ENCODE measurements around the gene CPLX1. TPM values are rescaled to one million over a fixed set of nuclear protein-coding genes. Genes with fewer than 3 reads are reported as not detected.
"Not testable (repeated sequence)": the region's sequence is repeated elsewhere in the genome, so short reads cannot be mapped to it uniquely, and the experiment has no call there.

Gene CPLX1
- total RNA-seq, 1 donor from 2014 or later, result 3.1 TPM

DNA sequence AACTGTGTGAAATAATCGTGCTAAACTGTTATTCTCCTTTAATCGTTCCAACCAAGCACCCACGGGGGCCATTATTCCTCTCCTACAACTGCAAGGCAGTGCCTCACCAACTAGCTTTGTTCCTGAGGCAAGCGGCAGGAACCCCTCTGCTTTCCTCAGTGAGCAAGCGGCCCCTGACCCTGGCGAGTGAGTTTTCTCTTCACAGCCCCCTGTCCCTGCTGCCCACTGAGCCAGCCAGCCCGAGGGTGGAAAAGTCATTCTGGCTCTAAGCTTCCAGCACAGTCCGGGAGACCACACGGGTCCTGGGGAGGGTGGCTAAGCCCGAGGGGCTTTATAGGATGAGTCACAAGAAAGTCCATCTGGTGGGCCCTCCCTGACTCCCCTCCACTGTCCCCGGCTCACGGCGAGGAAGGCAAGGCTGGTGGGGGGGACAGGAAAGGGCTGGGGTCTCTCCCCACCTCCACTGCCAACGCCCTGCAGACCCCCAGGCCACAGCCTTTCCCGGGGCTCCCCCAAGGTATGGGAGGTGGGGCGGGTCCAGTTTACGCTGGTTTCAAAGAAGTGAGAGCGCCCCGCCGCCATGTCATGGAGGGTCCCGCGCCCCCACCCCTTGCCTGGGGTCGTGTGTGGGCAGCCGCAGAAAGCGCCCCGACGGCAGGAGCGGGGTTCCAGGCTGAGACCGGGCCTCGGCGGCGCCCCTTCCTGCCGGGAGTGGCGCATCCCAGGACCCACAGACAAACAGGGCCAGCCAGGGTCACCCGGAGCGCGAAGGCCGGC lies 45.0 kb downstream of the CPLX1 start:
- intact Hi-C loops (cut with micrococcal nuclease), result loop anchor here (1.0 to 10.0 kb wide), 7 partner anchors 11 to 659 kb away; partner anchors contain the start of genes CTBP1, MAEA, UVSSA and ZNF141

DNA sequence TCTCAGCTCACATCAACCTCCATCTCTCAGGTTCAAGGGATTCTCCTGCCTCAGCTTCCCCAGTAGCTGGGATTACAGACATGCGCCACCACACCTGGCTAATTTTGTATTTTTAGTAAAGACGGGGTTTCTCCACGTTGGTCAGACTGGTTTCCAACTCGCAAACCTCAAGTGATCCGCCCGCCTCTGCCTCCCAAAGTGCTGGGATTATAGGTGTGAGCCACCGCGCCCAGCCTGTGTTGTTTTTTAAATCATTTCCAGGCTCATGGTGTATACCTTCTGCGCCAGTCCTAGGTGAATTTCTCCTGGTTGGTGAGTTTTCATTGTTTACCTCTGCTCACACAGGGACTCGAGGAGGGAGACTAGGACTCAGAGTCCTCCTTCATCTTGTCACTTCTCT lies 45.7 kb downstream of the CPLX1 start:
- intact Hi-C loops (cut with micrococcal nuclease), result loop anchor here (5.0 to 10.0 kb wide), 5 partner anchors 305 to 658 kb away; partner anchors contain the start of genes CTBP1, UVSSA, ZNF141 and ZNF718

DNA sequence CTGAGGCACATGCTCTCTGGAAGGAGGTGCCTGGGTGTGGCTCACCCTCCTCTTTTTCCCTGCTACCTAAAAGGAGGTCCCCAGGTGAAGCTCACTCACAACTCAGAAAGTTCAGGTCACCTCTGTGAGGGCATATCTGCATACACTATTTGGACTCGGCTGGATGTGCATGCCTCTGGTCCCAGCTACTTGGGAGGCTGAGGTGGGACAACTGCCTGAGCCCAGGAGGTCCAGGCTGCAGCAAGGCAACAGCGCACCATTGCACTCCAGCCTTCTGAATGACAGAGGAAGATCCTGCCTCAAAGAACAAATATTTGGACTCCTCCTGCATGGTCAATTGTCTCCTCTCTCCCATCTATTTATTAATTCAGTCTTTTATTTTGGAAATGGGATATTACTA lies 46.4 kb downstream of the CPLX1 start:
- intact Hi-C loops (cut with micrococcal nuclease), result no loop called here

DNA sequence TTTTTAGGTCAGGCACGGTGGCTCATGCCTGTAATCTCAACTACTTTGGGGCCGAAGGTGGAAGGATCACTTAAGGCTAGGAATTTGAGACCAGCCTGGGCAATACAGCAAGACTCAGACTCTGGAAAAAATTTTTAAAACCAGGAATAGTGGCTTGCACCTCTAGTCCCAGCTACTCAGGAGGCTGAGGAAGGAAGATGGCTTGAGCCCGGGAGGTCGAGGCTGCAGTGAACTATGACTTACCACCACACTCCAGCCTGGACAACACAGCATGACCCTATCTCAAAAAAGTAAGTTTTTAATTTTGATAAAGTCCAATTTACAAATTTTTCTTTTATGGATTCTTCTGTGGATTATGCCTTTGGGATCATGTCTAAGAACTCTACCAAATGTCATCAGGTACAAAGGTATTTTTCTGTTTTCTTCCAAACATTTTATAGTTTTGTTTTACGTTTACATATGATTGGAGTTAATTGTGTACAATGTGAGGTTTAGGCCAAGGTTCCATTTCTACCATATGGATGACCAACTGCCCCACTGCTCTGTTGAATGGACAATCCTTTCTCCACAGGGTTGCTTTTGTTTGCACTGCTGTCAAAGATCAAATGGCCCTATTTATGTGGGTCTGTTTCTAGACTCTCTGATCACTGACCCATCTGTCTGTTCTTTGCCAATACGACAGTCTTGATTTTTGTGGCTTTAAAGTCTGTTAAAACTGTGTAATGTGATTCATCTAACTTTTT lies 48.2 kb downstream of the CPLX1 start:
- intact Hi-C loops (cut with micrococcal nuclease), result no loop called here

DNA sequence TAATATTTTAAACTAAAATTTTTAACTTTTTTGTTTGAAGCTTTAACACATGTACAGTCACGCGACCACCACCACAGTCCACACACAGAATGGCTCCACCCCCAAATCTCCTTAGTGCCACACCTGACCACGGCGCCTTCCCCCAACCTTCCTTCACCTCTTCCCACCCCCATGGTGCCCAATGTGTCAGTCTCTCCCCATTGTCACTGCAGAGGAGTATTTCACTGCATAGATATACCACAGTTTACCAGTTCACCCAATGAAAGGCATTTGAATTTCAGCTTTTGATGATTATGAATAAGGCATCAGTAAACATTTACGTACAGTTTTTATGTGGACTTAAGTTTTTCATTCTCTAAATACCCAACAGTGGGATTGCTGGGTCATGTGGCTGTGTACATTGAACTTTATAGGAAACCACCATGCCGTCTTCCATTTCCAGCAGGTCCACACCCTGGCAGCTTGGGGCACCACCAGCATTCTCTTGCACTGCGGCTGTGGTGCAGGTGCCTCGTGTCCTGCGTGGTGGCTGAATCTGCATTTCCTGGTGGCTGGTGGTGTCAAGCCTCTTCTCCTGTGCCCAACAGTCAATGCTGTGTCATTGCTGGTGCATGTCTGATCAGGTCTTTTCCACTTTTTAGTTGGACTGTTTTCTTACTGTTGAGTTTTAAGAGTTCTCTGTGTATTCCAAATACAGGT lies 49.0 kb downstream of the CPLX1 start:
- intact Hi-C loops (cut with micrococcal nuclease), result no loop called here

DNA sequence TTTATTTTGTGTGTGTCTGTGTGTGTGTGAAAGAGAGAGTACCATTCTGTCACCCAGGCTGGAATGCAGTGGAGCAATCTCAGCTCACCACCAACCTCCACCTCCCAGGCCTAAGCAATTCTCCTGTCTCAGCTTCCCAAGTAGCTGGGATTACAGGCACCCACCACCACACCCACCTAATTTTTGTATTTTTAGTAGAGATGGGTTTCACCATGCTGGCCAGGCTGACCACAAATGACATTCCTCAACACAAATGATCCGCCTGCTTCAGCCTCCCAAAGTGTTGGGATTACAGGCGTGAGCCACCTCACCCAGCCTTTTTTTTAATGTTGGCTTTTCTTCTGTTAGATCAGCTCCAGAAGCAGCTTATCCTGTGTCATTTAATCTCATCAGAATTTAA lies 50.4 kb downstream of the CPLX1 start:
- intact Hi-C loops (cut with micrococcal nuclease), result not testable (repeated sequence)

DNA sequence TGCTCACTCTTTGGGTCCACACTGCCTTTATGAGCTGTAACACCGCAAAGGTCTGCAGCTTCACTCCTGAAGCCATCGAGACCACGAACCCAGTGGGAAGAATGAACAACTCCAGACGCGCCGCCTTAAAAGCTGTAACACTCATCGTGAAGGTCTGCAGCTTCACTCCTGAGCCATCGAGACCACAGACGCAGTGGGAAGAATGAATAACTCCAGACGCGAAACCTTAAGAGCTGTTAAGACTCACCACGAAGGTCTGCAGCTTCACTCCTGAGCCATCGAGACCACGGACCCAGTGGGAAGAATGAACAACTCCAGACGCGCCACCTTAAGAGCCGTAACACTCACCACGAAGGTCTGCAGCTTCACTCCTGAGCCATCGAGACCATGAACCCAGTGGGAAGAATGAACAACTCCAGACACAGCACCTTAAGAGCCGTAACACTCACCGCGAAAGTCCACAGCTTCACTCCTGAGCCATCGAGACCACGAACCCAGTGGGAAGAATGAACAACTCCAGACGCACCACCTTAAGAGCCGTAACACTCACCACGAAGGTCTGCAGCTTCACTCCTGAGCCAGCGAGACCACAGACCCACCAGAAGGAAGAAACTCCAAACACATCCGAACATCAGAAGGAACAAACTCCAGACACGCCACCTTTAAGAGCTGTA lies 51.4 kb downstream of the CPLX1 start:
- intact Hi-C loops (cut with micrococcal nuclease), result not testable (repeated sequence)

DNA sequence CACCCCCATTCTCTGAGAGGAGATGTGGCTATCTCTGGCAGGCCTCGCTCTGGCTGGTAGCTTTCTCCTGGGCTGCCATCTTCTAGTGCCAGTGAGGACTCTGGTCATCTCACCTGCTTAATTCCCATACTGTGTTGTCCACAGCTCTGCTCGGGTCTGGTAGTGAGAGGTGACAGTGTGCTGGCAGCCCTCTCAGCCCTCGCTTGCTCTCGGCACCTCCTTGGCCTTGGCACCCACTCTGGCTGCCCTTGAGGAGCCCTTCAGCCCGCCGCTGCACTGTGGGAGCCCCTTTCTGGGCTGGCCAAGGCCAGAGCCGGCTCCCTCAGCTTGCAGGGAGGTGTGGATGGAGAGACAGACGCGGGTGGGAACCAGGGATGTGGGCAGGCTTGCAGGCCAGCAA lies 52.7 kb downstream of the CPLX1 start:
- intact Hi-C loops (cut with micrococcal nuclease), result no loop called here

DNA sequence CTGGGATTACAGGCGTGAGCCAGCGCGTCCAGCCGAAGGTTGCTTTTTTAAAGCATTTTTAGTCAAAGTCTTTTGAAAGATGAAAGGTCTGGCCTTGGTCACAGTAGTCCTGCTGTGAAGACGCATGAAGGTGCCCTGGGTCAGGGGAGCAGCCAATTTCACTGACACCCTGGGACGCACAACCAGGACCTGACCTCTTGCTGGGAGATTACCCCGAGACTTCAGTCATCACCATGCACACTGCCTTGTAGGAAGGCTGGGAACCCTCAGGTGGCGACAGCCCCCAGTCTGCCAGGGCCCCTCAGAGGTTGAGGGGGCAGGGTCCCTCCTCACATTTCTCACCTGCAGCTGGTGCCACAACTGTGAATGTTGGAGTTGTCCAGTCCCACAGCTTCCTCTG lies 53.2 kb downstream of the CPLX1 start:
- intact Hi-C loops (cut with micrococcal nuclease), result no loop called here

DNA sequence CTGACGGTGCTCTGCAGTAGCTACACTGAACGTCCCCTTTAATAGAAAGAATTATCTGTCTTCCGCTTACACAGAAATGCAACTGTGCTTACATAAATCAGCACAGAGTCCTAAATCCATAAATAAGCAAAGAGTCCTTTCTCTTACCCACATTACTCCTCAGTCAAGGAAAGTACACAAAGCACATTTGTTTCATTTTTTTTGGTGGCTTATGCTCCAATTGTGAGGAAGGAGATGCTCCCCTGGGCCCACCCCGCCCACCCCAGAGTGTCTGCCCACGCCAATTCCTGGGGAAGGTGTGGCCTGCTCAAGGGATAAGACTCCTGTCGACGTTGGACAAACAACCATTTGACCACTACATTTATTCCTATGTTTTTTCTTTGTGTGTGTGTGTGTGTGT lies 53.8 kb downstream of the CPLX1 start:
- intact Hi-C loops (cut with micrococcal nuclease), result no loop called here

DNA sequence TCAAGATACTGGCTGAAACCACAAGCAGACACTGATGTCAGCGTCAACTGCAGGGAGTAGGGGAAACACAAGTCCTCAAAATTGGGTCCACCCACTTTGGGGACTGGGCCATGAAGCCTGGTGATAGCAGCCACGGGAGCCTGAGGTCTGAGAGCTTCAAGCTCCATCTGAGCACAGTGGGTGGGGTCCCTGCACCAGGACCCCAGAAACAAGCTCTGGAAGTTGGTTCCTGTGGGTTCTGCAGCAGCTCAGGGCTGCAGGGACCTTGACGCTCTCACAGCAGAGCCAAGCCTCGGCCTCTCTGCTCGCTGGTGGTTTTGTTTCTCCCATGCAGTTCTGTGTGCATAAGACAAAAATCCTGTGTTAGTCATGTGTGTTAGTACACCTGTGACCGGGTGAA lies 54.5 kb downstream of the CPLX1 start:
- intact Hi-C loops (cut with micrococcal nuclease), result no loop called here

DNA sequence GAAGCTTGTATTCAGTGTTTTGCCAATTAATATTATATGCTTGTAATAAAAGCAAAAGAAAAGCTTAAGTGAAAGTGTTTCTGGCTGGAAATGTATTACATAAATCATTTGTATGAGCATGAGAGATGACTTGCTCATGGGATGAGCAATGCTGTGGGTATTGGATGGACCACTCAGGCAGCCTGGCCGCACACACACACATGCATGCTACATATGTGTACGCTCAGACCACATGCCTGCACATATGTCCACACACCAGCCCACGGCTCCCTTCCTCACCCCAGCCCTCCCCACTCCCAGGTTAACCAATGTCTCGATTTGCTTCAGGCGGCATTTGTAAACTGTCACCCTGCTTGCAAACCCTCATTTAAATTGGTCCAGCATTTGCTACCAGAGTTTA lies 55.9 kb downstream of the CPLX1 start:
- intact Hi-C loops (cut with micrococcal nuclease), result no loop called here

DNA sequence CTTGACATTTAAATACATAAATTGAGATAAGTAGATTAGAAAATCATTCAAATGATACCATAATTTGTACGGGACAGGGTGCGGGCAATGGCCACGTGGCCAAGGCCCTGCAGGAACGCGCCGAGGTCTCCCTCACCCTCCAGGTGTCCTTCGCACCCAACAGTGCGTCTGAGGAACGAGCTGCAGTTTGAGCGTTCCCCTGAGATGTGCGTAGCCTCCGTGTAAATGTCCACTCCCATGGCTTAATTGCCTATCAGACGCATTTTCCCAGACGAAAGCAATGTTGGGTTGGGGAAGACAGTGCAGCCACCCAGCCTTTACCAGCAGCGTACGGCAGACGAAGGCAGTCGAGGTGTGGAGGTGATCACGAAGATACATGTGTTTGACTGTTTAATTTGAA lies 56.4 kb downstream of the CPLX1 start:
- intact Hi-C loops (cut with micrococcal nuclease), result no loop called here

DNA sequence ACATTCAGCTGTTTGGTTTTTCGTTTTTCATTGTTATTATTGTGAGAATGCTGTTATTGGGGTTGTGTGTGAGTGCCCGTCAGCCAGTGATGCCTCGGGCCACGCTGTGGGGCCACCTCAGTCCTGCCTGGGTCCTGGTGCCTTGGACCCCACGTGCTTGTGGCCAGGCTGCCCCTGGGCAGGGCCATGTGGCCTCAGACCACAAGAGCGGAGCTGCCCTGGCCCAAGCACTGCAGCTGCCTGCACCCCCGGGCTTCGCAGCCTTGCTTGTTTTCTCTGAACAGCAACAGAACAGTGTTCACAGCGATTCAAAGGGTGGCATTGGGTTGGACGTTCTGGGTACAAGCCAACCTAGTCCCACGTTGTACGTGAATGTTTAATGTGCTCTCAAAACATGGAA lies 56.9 kb downstream of the CPLX1 start:
- intact Hi-C loops (cut with micrococcal nuclease), result no loop called here

DNA sequence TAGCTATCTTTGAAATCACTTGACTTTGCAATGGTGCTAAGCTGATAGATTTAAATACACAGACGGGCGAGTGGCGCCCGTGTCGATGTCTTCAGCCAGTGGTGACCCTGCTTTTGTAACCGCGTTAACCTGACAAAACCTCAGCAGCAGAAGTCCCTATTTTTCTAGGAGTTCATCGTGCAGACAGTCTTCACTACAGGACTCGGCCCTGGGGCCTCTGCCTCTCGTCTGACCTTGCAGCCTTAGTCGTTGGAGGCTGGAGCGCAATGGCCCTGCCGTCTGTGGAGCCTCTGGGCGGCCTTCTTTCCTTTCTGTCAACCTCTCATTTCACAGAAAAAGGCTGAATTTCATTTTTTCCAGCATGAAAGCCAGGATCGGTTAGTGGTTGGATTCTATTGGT lies 57.9 kb downstream of the CPLX1 start:
- intact Hi-C loops (cut with micrococcal nuclease), result no loop called here

DNA sequence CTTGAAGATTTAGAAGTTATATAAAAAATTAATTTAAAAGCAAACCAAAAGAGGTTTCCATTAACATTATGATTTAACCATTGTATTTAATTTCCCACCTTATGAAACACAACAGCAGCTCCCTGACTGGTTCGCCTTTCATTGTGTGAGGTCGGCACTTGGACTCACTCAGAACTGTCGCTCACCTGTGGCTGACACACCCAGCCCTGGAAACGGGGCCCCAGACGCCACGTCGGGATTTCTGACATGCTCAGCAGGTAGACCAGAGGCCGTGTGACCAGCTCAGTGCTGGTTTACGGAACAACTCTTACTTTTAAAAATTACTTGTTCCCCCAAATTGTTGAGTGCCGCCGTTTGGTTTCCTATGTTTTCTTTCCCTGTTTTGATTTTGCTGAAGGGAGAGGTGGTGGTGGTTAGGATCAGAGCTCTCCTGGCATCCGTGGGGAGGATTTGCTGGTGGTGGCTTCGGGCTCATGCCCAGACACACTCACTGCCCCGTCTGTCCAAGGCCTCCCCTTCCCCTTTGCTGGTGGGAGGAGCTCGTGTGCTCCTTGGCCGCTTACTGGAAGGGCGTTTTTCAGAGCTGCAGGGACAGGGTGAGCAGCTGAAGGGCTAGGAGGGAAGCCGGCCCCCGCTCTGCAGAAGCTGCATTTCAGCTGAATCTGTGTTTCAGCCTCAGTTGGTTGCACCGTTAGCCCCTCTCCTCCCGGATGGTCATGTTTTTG lies 59.2 kb downstream of the CPLX1 start:
- intact Hi-C loops (cut with micrococcal nuclease), result no loop called here

DNA sequence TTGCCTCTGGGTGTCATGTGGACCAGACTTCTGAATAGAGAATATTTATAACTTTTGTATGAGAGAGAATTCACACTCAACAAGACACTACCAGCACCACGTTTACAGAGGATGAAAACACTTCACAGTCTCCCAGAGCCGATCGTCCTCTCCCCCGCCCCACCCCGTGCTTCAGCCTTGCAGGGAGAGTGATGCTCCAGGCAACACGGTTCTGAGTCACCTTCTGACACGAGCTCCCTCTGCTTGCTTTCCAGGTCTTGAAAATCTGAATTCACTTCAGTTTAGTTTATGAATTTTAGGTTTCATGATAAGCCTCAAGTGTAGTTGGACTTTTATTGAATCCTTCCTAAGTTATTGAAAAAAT lies 59.8 kb downstream of the CPLX1 start:
- intact Hi-C loops (cut with micrococcal nuclease), result no loop called here

DNA sequence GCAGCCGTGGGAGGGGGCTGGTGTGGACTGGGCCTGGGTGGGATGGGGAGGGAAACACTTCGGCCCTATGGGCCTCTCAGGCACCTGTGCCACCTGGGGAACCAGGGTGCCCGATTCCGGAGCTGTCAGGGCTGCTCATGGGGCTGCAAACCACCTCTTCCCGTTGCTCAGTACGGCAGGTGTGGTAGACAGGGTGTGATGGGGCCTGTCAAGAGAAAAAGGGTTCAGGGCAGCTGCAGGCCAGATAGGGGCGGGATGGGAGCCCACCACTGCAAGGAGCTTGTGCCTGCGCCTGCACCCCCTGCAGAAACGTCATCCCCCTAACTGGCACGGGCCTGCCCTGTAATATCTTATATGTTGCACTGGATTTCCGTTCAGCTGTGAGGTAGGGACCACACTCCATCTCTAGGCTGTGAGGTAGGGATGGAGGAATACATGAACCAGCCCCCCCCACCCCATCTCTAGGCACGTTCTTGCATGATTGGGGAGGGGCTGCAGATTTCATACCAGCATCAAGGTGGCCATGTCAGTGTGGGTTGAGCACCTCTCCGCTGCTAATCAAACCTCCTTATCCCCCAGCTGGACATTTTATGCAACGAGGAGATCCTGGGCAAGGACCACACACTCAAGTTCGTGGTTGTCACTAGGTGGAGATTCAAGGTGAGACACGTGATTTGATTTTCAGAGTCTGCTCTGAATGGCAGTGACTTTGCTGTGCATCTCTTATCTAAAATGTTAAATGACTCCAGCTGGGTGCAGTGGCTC lies 61.3 kb downstream of the CPLX1 start:
- intact Hi-C loops (cut with micrococcal nuclease), result no loop called here

DNA sequence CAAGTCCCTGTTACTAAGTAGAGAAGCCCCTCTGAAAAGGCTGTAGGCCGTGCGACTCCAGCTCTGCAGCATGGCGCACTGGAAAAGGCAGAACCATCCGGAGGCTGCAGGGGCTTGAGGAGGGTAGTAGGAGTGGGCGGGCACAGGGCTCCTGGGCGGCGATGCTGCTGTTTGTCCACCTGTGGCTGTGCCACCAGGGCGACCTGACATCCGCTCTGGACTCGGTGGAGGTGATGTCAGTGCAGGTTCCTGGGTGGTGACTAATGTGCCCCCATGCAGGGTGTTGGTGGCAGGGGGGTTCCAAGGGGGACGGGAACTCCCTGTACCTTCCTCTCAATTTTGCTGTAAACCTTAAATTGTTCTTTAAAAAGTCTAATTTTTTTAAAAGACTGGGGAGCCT lies 62.0 kb downstream of the CPLX1 start:
- intact Hi-C loops (cut with micrococcal nuclease), result no loop called here

DNA sequence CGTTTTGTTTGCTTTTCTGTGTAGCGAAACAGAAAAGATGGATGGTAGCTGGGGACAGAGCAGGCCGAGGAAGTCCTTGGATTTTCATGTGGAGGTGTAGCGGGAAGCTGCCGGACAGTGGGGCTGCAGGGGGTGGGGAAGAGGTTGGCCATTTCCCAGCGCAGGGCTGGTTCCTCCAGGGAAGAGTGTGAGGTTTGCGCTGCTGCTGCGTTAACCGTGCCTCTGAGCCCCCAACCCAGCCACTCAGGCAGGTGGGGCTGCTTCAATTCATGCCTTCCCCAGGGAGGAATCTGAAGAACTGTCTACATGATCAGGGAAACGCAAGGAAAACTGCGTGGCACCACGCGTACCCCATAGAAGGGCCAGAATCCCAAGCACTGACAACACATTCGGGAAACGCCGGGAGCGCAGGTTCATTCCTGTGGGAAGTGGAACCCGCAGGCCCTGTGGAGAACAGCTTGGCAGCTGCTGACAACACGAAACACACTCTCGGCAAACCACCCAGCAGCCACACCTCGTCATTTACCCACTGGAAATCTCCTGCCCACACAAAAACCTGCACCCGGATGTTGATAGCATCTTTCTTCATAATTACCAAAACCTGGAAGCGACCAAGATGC lies 62.6 kb downstream of the CPLX1 start:
- intact Hi-C loops (cut with micrococcal nuclease), result no loop called here

Data from T-helper 1 cell treated with Interleukin-12 subunit alpha and Interleukin-12 subunit beta and Interleukin-4 antibody, amounts not matched to agents 30 ng/mL and 1 ng/mL, for 36 hours (primary cell).